Coronary artery (tissue), 2 donors: ENCODE data around the gene EN1.

Source experiments
- DNase-seq: peaks from one replicate; pipeline ENCODE4 v3.0.0-alpha.2; 2017; ENCODE audit warnings: low spot score
- H3K27ac ChIP-seq, 2 donors: fragments of 200-600 bp; sonication (generic); one replicate each; pipeline ENCODE4 v1.5.1; 2016 to 2019
- H3K4me3 ChIP-seq: fragments of 200-600 bp; sonication (generic); 2 replicates; pipeline ENCODE4 v1.5.1; 2016; ENCODE audit warnings: mild to moderate bottlenecking, moderate library complexity
- CTCF ChIP-seq: fragments of 200-600 bp; sonication (generic); IDR thresholded peaks from one replicate; pipeline ENCODE4 v1.5.1; 2019; ENCODE audit warnings: antibody characterized with exemption

EN1 gene

GRCh38 chr2:118847762-118848172 is 319 bp upstream of the EN1 start:
- Histone ChIP-seq H3K27ac (no peak overlapping the region), H3K4me3 (peak overlapping the region; percentile 50)
- no peak for DNase-seq
- TF ChIP-seq CTCF: no peak

GRCh38 chr2:118846442-118846952 is 951 bp downstream of the EN1 start:
- no peak overlapping the region for H3K27ac ChIP-seq
- H3K4me3 ChIP-seq: peak overlapping the region; percentile 71
- no peak for TF ChIP-seq CTCF
- DNase-seq: no peak

GRCh38 chr2:118845522-118846441 is 1.7 kb downstream of the EN1 start:
- no peak overlapping the region for H3K27ac ChIP-seq
- no peak for DNase-seq
- H3K4me3 ChIP-seq: peak overlapping the region; percentile 71
- TF ChIP-seq CTCF: no peak

GRCh38 chr2:118845005-118845521 is 2.4 kb downstream of the EN1 start:
- no peak overlapping the region for H3K27ac ChIP-seq
- peak overlapping the region; percentile 71 for H3K4me3 ChIP-seq
- TF ChIP-seq CTCF: no peak
- no peak for DNase-seq

GRCh38 chr2:118844261-118845004 is 3.0 kb downstream of the EN1 start:
- no peak for TF ChIP-seq CTCF
- peak overlapping the region; percentile 71 for H3K4me3 ChIP-seq
- no peak overlapping the region for H3K27ac ChIP-seq
- DNase-seq: no peak

GRCh38 chr2:118843483-118844132 is 3.8 kb downstream of the EN1 start:
- no peak for DNase-seq
- no peak overlapping the region for H3K27ac ChIP-seq
- peak overlapping the region; percentile 60 for H3K4me3 ChIP-seq
- no peak for TF ChIP-seq CTCF
